ENCODE measurements around the gene STEAP1.

- TF ChIP-seq, protein P1, sequence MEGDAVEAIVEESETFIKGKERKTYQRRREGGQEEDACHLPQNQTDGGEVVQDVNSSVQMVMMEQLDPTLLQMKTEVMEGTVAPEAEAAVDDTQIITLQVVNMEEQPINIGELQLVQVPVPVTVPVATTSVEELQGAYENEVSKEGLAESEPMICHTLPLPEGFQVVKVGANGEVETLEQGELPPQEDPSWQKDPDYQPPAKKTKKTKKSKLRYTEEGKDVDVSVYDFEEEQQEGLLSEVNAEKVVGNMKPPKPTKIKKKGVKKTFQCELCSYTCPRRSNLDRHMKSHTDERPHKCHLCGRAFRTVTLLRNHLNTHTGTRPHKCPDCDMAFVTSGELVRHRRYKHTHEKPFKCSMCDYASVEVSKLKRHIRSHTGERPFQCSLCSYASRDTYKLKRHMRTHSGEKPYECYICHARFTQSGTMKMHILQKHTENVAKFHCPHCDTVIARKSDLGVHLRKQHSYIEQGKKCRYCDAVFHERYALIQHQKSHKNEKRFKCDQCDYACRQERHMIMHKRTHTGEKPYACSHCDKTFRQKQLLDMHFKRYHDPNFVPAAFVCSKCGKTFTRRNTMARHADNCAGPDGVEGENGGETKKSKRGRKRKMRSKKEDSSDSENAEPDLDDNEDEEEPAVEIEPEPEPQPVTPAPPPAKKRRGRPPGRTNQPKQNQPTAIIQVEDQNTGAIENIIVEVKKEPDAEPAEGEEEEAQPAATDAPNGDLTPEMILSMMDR (IDR thresholded peaks at IDR 0.05), result no peak
- TF ChIP-seq TCF7L2 (IDR thresholded peaks at IDR 0.05; ENCODE audit: low read depth, low read length), result no peak
Measured at GRCh38 chr7:90166153-90166552, 11.9 kb downstream of the STEAP1 start.

All from Panc1 (cell line).